IPS-20b (cell line): Measurements from ENCODE around the gene CARMIL1.

Source experiments
- H3K27ac ChIP-seq: one replicate; pipeline ENCODE4 v1.5.1; 2013; ENCODE audit warnings: low read length
- H3K27me3 ChIP-seq: 2 replicates; pipeline ENCODE4 v1.6.1; 2013; ENCODE audit warnings: mild to moderate bottlenecking, low read length, inconsistent platforms; ENCODE audit not compliant: insufficient read depth
- H3K36me3 ChIP-seq: 2 replicates; pipeline ENCODE4 v1.6.1; 2013; ENCODE audit warnings: low read depth, mild to moderate bottlenecking, inconsistent platforms, low read length, moderate library complexity; ENCODE audit not compliant: insufficient read depth
- H3K4me1 ChIP-seq: 2 replicates; pipeline ENCODE4 v1.6.1; 2013; ENCODE audit warnings: mild to moderate bottlenecking, control low read depth, inconsistent platforms, low read length, moderate library complexity; ENCODE audit not compliant: insufficient read depth
- H3K4me3 ChIP-seq: 2 replicates; pipeline ENCODE4 v1.5.1; 2013; ENCODE audit warnings: mild to moderate bottlenecking, low read length, inconsistent platforms
- H3K9ac ChIP-seq: 2 replicates; pipeline ENCODE4 v1.6.1; 2013; ENCODE audit warnings: low read depth, mild to moderate bottlenecking, inconsistent platforms, low read length, moderate library complexity
- H3K9me3 ChIP-seq: 2 replicates; pipeline ENCODE4 v1.6.1; 2013; ENCODE audit warnings: mild to moderate bottlenecking, low read depth, low read length, inconsistent platforms; ENCODE audit not compliant: insufficient read depth

The CARMIL1 gene

GRCh38 chr6:25487012-25487411 lies 207.8 kb downstream of the CARMIL1 start:
- Histone ChIP-seq H3K9me3 (no peaks in the 10 kb centered on the region), H3K27me3 (no peaks in the 10 kb centered on the region), H3K4me1 (no peaks in the 10 kb centered on the region), H3K36me3 (peaks cover 40% of the 10 kb centered on the region; the same call in 1 of the 2 replicates), H3K9ac (no peak overlapping the region), H3K4me3 (no peak overlapping the region), H3K27ac (no peak overlapping the region)

GRCh38 chr6:25488156-25488555 lies 209.0 kb downstream of the CARMIL1 start:
- no peaks in the 10 kb centered on the region for H3K4me1 ChIP-seq
- H3K9ac ChIP-seq: no peak overlapping the region
- no peaks in the 10 kb centered on the region for H3K27me3 ChIP-seq
- H3K27ac ChIP-seq: no peak overlapping the region
- no peaks in the 10 kb centered on the region for H3K9me3 ChIP-seq
- no peak overlapping the region for H3K4me3 ChIP-seq
- peaks cover 36% of the 10 kb centered on the region; the same call in 1 of the 2 replicates for H3K36me3 ChIP-seq

GRCh38 chr6:25489399-25489798 lies 210.2 kb downstream of the CARMIL1 start:
- H3K27me3 ChIP-seq: no peaks in the 10 kb centered on the region
- peaks cover 31% of the 10 kb centered on the region; the same call in 1 of the 2 replicates for H3K36me3 ChIP-seq
- H3K27ac ChIP-seq: no peak overlapping the region
- H3K9ac ChIP-seq: no peak overlapping the region
- no peak overlapping the region for H3K4me3 ChIP-seq
- H3K9me3 ChIP-seq: no peaks in the 10 kb centered on the region
- H3K4me1 ChIP-seq: no peaks in the 10 kb centered on the region

GRCh38 chr6:25490018-25490801 lies 211.0 kb downstream of the CARMIL1 start:
- peaks cover 31% of the 10 kb centered on the region; the same call in 1 of the 2 replicates for H3K36me3 ChIP-seq
- no peak overlapping the region for H3K27ac ChIP-seq
- no peak overlapping the region for H3K9ac ChIP-seq
- H3K4me1 ChIP-seq: no peaks in the 10 kb centered on the region
- no peak overlapping the region for H3K4me3 ChIP-seq
- no peaks in the 10 kb centered on the region for H3K27me3 ChIP-seq
- H3K9me3 ChIP-seq: no peaks in the 10 kb centered on the region

- H3K36me3 ChIP-seq: peaks cover 28% of the 10 kb centered on the region; the same call in 1 of the 2 replicates
- no peak overlapping the region for H3K9ac ChIP-seq
- H3K27ac ChIP-seq: no peak overlapping the region
- no peaks in the 10 kb centered on the region for H3K27me3 ChIP-seq
- no peaks in the 10 kb centered on the region for H3K9me3 ChIP-seq
- no peak overlapping the region for H3K4me3 ChIP-seq
- no peaks in the 10 kb centered on the region for H3K4me1 ChIP-seq
Observed at GRCh38 chr6:25492951-25493350, 213.8 kb downstream of the CARMIL1 start.

GRCh38 chr6:25494469-25494868 lies 215.3 kb downstream of the CARMIL1 start:
- Histone ChIP-seq H3K27ac (no peak overlapping the region), H3K9ac (no peak overlapping the region), H3K27me3 (no peaks in the 10 kb centered on the region), H3K36me3 (peaks cover 20% of the 10 kb centered on the region; the same call in 1 of the 2 replicates), H3K4me1 (peaks cover 3% of the 10 kb centered on the region; the same call in 1 of the 2 replicates), H3K4me3 (no peak overlapping the region), H3K9me3 (no peaks in the 10 kb centered on the region)

GRCh38 chr6:25497383-25498040 lies 218.3 kb downstream of the CARMIL1 start:
- H3K4me3 ChIP-seq: no peak overlapping the region
- H3K27ac ChIP-seq: no peak overlapping the region
- 0 out of 2 replicates have a peak, but pooled peaks cover 4% of the 10 kb centered on the region for H3K36me3 ChIP-seq
- peaks cover 7% of the 10 kb centered on the region; the same call in 1 of the 2 replicates for H3K4me1 ChIP-seq
- no peaks in the 10 kb centered on the region for H3K27me3 ChIP-seq
- H3K9ac ChIP-seq: no peak overlapping the region
- H3K9me3 ChIP-seq: no peaks in the 10 kb centered on the region

GRCh38 chr6:25498505-25498904 lies 219.3 kb downstream of the CARMIL1 start:
- Histone ChIP-seq H3K9me3 (no peaks in the 10 kb centered on the region), H3K27me3 (no peaks in the 10 kb centered on the region), H3K9ac (no peak overlapping the region), H3K4me3 (no peak overlapping the region), H3K27ac (no peak overlapping the region), H3K4me1 (peaks cover 7% of the 10 kb centered on the region; the same call in 1 of the 2 replicates), H3K36me3 (0 out of 2 replicates have a peak, but pooled peaks cover 4% of the 10 kb centered on the region)

- Histone ChIP-seq H3K4me3 (no peak overlapping the region), H3K27me3 (no peaks in the 10 kb centered on the region), H3K27ac (no peak overlapping the region), H3K9ac (no peak overlapping the region), H3K36me3 (no peaks in the 10 kb centered on the region), H3K4me1 (peaks cover 7% of the 10 kb centered on the region; the same call in 1 of the 2 replicates), H3K9me3 (no peaks in the 10 kb centered on the region)
Observed at GRCh38 chr6:25499615-25500235, 220.6 kb downstream of the CARMIL1 start.

- Histone ChIP-seq H3K4me3 (no peak overlapping the region), H3K36me3 (no peaks in the 10 kb centered on the region), H3K27me3 (no peaks in the 10 kb centered on the region), H3K9ac (no peak overlapping the region), H3K9me3 (no peaks in the 10 kb centered on the region), H3K27ac (no peak overlapping the region), H3K4me1 (peaks cover 4% of the 10 kb centered on the region; the same call in 1 of the 2 replicates)
Observed at GRCh38 chr6:25503686-25504085, 224.5 kb downstream of the CARMIL1 start.

- peaks cover 4% of the 10 kb centered on the region; the same call in 1 of the 2 replicates for H3K4me1 ChIP-seq
- H3K36me3 ChIP-seq: no peaks in the 10 kb centered on the region
- H3K9me3 ChIP-seq: no peaks in the 10 kb centered on the region
- no peak overlapping the region for H3K9ac ChIP-seq
- H3K27me3 ChIP-seq: no peaks in the 10 kb centered on the region
- H3K4me3 ChIP-seq: no peak overlapping the region
- H3K27ac ChIP-seq: no peak overlapping the region
Observed at GRCh38 chr6:25504661-25505060, 225.5 kb downstream of the CARMIL1 start.
